Endothelial cell of umbilical vein (primary cell): ENCODE data around the gene ANKRD50. TPM values are rescaled to one million over a fixed set of nuclear protein-coding genes. Genes with fewer than 3 reads are reported as not detected.

Experiments
- BruUV-seq: library from RNA; stranded (reverse); fragments of 400-500 nt; replicated peaks from 2 replicates; lab custom pipeline; 2021; lab: Mats Ljungman, UMichigan
- CTCF ChIA-PET: fragments of 300-600, 350-600 bp; sonication (Branson Sonifier 250); formaldehyde crosslinking; loops from one replicate; lab custom pipeline; 2021; ENCODE audit warnings: antibody characterized with exemption, inconsistent platforms; lab: Charles Lee
- POLR2A ChIA-PET: fragments of 300-600, 350-600 bp; sonication (Branson Sonifier 250); formaldehyde crosslinking; loops from one replicate; lab custom pipeline; 2021; ENCODE audit warnings: antibody characterized with exemption, inconsistent platforms; lab: Charles Lee
- DNase-seq: peaks from one replicate; pipeline ENCODE4 v3.0.0-alpha.2; 2011; ENCODE audit warnings: low read depth, low spot score
- FAIRE-seq: peaks from 2 replicates; lab custom pipeline; 2011; peaks lifted over from hg19 to GRCh38; lab: Jason Lieb, UNC
- H2AFZ ChIP-seq: 2 replicates; pipeline ENCODE4 v1.6.0; 2012; ENCODE audit warnings: low read depth, low read length, control low read depth, inconsistent platforms
- H3K27ac ChIP-seq: 2 replicates; pipeline ENCODE4 v1.5.1; 2011; ENCODE audit warnings: low read depth, mild to moderate bottlenecking, control low read depth, low read length, moderate library complexity; ENCODE audit not compliant: insufficient read depth
- H3K27me3 ChIP-seq, 2 experiments: 2 replicates each; pipeline versions ENCODE4 v1.6.0 to v1.6.1; 2011; ENCODE audit warnings: low read length in 2 of 2, mixed read lengths in 1 of 2; ENCODE audit not compliant: control insufficient read depth in 2 of 2, insufficient read depth in 2 of 2
- H3K36me3 ChIP-seq, 2 experiments: 2 replicates in 1 of 2; 3 replicates in 1 of 2; pipeline ENCODE4 v1.5.1; 2011; ENCODE audit warnings: low read length in 2 of 2, mild to moderate bottlenecking in 1 of 2, moderate library complexity in 1 of 2; ENCODE audit not compliant: control insufficient read depth in 2 of 2, insufficient read depth in 2 of 2; ENCODE audit errors: extremely low read depth in 1 of 2
- H3K4me1 ChIP-seq: 3 replicates; pipeline ENCODE4 v1.5.1; 2011; ENCODE audit warnings: mild to moderate bottlenecking, low read length; ENCODE audit not compliant: control insufficient read depth, insufficient read depth; ENCODE audit errors: extremely low read depth
- H3K4me2 ChIP-seq: 2 replicates; pipeline ENCODE4 v1.6.1; 2011; ENCODE audit warnings: low read length, control low read depth, mixed read lengths; ENCODE audit not compliant: insufficient read depth
- H3K4me3 ChIP-seq, 3 experiments: fragments of 200-600 bp in 1 of 3; sonication (generic), shearing (Covaris generic) in 1 of 3; replicated peaks in 1 of 3; 2 replicates each; pipeline ENCODE4 v1.5.1; 2011 to 2016; ENCODE audit warnings: control low read depth in 3 of 3, low read length in 3 of 3, mild to moderate bottlenecking in 2 of 3, inconsistent platforms in 1 of 3, low read depth in 1 of 3, moderate library complexity in 1 of 3; ENCODE audit not compliant: insufficient read depth in 1 of 3
- H3K79me2 ChIP-seq: 2 replicates; pipeline ENCODE4 v1.6.0; 2012; ENCODE audit warnings: low read length, inconsistent platforms; ENCODE audit not compliant: control insufficient read depth, insufficient read depth
- H3K9ac ChIP-seq: replicated peaks from 2 replicates; pipeline ENCODE3; 2011; ENCODE audit warnings: low read length, control low read depth; ENCODE audit not compliant: insufficient read depth; ENCODE audit errors: extremely low read depth
- H3K9me1 ChIP-seq: replicated peaks from 3 replicates; pipeline ENCODE4 v1.6.0; 2011; ENCODE audit warnings: mild to moderate bottlenecking, low read length; ENCODE audit not compliant: control insufficient read depth, insufficient read depth; ENCODE audit errors: extremely low read depth
- H3K9me3 ChIP-seq: replicated peaks from 2 replicates; pipeline ENCODE4 v1.5.1; 2012; ENCODE audit warnings: low read length, inconsistent platforms; ENCODE audit not compliant: control insufficient read depth, insufficient read depth
- H4K20me1 ChIP-seq: replicated peaks from 2 replicates; pipeline ENCODE3; 2011; ENCODE audit warnings: mild to moderate bottlenecking, low read length; ENCODE audit not compliant: control insufficient read depth, insufficient read depth; ENCODE audit errors: extremely low read depth
- EZH2 ChIP-seq: IDR thresholded peaks from 2 replicates; pipeline ENCODE4 v1.6.1; 2012; ENCODE audit warnings: borderline replicate concordance, low read depth, mild to moderate bottlenecking, moderate library complexity, low read length, inconsistent platforms; ENCODE audit not compliant: severe bottlenecking
- FOS ChIP-seq: IDR thresholded peaks from 2 replicates; pipeline ENCODE4 v1.6.1; 2011; ENCODE audit warnings: mild to moderate bottlenecking, low read length, moderate library complexity, borderline replicate concordance; ENCODE audit not compliant: insufficient read depth
- GATA2 ChIP-seq: IDR thresholded peaks from 2 replicates; pipeline ENCODE4 v1.7.0; 2011; ENCODE audit warnings: low read depth, mild to moderate bottlenecking, moderate library complexity, mixed read lengths, low read length; ENCODE audit not compliant: insufficient read length, insufficient read depth
- JUN ChIP-seq: IDR thresholded peaks from 2 replicates; pipeline ENCODE4 v1.6.1; 2011; ENCODE audit warnings: borderline replicate concordance, low read depth; ENCODE audit not compliant: insufficient read length, insufficient read depth
- MAX ChIP-seq: IDR thresholded peaks from 2 replicates; pipeline ENCODE4 v1.6.1; 2011; ENCODE audit not compliant: insufficient read depth, insufficient read length
- MYC ChIP-seq: IDR thresholded peaks from one replicate; pipeline ENCODE4 v1.6.1; 2011; ENCODE audit warnings: mild to moderate bottlenecking, low read depth, low read length
- POLR2A ChIP-seq: IDR thresholded peaks from 2 replicates; pipeline ENCODE4 v1.6.1; 2012; ENCODE audit warnings: low read depth, mild to moderate bottlenecking, control low read depth, low read length
- POLR2AphosphoS5 ChIP-seq: IDR thresholded peaks from 2 replicates; pipeline ENCODE4 v1.6.1; 2012; ENCODE audit warnings: low read depth, mild to moderate bottlenecking, control low read depth, low read length, moderate library complexity; ENCODE audit not compliant: insufficient read depth
- dilution Hi-C: fragments of 300-500 bp; cut with MboI; formaldehyde crosslinking; loops from one replicate; pipeline ENCODE4 v1.15.0; 2019; ENCODE audit warnings: low sequenced_read_pairs; ENCODE audit not compliant: extremely low pct_ligation_motif_present
- intact Hi-C: fragments of 100-400 bp; cut with micrococcal nuclease; formaldehyde crosslinking; loops from one replicate; pipeline ENCODE4 v1.10.0; 2022
- polyA plus RNA-seq, 4 experiments: library from polyadenylated mRNA; depleted of rRNA in 3 of 4; stranded (reverse) in 3 of 4; unstranded in 1 of 4; fragments of >200 nt; gene quantifications; 2 replicates each; pipeline versions ENCODE4 v1.2.1 to v1.2.3, GENCODE V29; 2011 to 2012; ENCODE audit warnings: missing spikeins in 1 of 4
- total RNA-seq: library from RNA; stranded (reverse); gene quantifications from 2 replicates; pipeline ENCODE4 v1.2.3, GENCODE V29; 2021
- TF ChIP-seq, protein P1 (sequence below), 2 donors: IDR thresholded peaks; 1 replicate in 1 of 2; 2 replicates in 1 of 2; pipeline ENCODE4 v1.5.1; 2011; ENCODE audit warnings: low read length in 2 of 2, mild to moderate bottlenecking in 2 of 2, moderate library complexity in 2 of 2, control low read depth in 1 of 2, inconsistent platforms in 1 of 2, low read depth in 1 of 2; ENCODE audit not compliant: insufficient read depth in 1 of 2; ENCODE audit errors: extremely low read depth in 1 of 2

ANKRD50 gene
- total and polyA plus RNA-seq, 2 donors (not counting 3 experiments of a cell fraction or from before 2014, with no cell fraction given): 24.5 to 63.6 TPM

DNA sequence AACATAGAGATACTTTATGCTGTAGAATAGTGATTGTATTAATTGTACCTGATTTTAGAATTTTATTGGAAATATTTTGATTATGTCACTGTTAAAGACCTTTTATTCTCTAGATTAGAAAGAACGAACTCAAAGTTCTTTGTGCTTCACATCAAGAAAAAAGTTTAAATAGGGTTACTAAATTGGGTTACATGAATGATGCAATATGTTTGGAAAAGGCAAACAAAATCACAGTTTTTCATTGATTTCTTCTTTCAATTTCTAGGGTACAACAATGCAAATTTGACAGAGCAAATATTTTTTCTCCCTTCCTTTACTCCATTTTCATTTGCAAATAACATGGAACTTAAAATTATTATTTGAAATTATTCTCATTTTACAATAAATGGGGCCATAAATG is 24.0 kb upstream of the ANKRD50 start:
- TF ChIP-seq MAX (no peak), MYC (no peak), POLR2A (no peak), JUN (no peak), EZH2 (no peak), POLR2AphosphoS5 (no peak), FOS (no peak), GATA2 (no peak)
- TF ChIP-seq, protein P1, sequence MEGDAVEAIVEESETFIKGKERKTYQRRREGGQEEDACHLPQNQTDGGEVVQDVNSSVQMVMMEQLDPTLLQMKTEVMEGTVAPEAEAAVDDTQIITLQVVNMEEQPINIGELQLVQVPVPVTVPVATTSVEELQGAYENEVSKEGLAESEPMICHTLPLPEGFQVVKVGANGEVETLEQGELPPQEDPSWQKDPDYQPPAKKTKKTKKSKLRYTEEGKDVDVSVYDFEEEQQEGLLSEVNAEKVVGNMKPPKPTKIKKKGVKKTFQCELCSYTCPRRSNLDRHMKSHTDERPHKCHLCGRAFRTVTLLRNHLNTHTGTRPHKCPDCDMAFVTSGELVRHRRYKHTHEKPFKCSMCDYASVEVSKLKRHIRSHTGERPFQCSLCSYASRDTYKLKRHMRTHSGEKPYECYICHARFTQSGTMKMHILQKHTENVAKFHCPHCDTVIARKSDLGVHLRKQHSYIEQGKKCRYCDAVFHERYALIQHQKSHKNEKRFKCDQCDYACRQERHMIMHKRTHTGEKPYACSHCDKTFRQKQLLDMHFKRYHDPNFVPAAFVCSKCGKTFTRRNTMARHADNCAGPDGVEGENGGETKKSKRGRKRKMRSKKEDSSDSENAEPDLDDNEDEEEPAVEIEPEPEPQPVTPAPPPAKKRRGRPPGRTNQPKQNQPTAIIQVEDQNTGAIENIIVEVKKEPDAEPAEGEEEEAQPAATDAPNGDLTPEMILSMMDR (IDR thresholded peaks at IDR 0.05; ENCODE audit: extremely low read depth in 1 of 2, insufficient read depth in 1 of 2, low read depth in 1 of 2, low read length in 2 of 2): no peak
- Histone ChIP-seq H3K9ac (no peak overlapping the region), H3K27ac (no peak overlapping the region), H3K4me1 (no peaks in the 10 kb centered on the region), H4K20me1 (no peaks in the 10 kb centered on the region), H3K9me3 (no peaks in the 10 kb centered on the region), H2AFZ (no peak overlapping the region), H3K36me3 (no peaks in the 10 kb centered on the region), H3K27me3 (no peaks in the 10 kb centered on the region), H3K9me1 (no peaks in the 10 kb centered on the region), H3K4me2 (no peak overlapping the region), H3K4me3 (no peak overlapping the region), H3K79me2 (no peaks in the 10 kb centered on the region)
- CTCF ChIA-PET: no interaction called here
- intact Hi-C loops: no loop called here
- DNase-seq (no peak), FAIRE-seq (no peak)
- dilution Hi-C loops: no loop called here
- BruUV-seq: no TSS peak
- POLR2A ChIA-PET: no interaction called here
